Upper lobe of left lung (tissue), 4 donors: Measurements from ENCODE around the gene GIMAP4.

Experiments
- EP300 ChIP-seq, 4 donors: sonication (generic); formaldehyde crosslinking; IDR thresholded peaks; one replicate each; pipeline ENCODE4 v1.5.1; 2017; ENCODE audit warnings: antibody characterized with exemption in 4 of 4, control low read depth in 2 of 4
- TF ChIP-seq, protein P1 (sequence below), 6 experiments: fragments of 450-650 bp in 4 of 6; fragments of 200-600 bp in 2 of 6; sonication (generic) in 2 of 6; IDR thresholded peaks; one replicate each; pipeline ENCODE4 v1.5.1; 2016 to 2019; ENCODE audit warnings: antibody characterized with exemption in 6 of 6

DNA sequence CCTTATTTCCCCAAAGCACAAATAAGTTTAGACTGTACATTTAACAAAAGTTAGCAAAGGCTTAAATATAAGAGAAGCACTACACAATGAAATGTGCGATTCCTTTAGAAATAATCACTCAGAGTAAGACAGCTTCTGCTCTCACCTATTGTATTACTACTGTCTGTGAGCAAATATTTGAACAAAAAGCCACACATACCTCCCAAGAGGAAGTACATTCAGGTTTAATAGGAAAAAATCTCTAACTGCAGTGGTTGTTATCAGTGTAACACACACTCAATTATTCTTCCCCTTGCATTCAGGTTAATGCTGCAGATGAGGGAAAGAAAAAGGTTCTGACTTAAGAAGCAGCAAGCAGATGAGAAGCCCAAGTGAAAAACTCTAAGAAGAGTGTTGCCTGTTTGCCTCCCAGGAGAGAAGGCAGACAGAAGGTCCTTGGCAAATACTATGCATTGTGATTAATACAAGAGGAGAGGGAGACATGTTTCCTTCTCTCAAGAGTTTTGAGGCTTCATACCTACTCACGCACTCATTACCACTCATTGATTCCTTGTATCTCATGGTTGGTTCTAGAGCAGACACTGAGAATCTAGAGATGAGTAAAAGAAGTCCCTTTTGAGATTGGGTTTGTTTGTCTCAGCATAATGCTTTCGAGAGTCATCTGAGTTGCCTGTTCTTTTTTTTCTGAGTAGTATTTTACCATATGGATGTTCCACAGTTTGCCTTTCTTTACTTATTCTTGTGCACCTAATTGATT, 13.6 kb downstream of the GIMAP4 start:
- TF ChIP-seq, protein P1, sequence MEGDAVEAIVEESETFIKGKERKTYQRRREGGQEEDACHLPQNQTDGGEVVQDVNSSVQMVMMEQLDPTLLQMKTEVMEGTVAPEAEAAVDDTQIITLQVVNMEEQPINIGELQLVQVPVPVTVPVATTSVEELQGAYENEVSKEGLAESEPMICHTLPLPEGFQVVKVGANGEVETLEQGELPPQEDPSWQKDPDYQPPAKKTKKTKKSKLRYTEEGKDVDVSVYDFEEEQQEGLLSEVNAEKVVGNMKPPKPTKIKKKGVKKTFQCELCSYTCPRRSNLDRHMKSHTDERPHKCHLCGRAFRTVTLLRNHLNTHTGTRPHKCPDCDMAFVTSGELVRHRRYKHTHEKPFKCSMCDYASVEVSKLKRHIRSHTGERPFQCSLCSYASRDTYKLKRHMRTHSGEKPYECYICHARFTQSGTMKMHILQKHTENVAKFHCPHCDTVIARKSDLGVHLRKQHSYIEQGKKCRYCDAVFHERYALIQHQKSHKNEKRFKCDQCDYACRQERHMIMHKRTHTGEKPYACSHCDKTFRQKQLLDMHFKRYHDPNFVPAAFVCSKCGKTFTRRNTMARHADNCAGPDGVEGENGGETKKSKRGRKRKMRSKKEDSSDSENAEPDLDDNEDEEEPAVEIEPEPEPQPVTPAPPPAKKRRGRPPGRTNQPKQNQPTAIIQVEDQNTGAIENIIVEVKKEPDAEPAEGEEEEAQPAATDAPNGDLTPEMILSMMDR (IDR thresholded peaks at IDR 0.05): no peak
- no peak for TF ChIP-seq EP300 (IDR thresholded peaks at IDR 0.05)
